Gastroesophageal sphincter (tissue), 4 donors: ENCODE data around the gene TPX2. TPM values are rescaled to one million over a fixed set of nuclear protein-coding genes. Genes with fewer than 3 reads are reported as not detected.

ENCODE experiments used
- ATAC-seq: fragments of 150-250 bp; one replicate; pipeline ENCODE4 v1.9.1; 2016; ENCODE audit warnings: mild to moderate bottlenecking, moderate library complexity
- H3K27ac ChIP-seq, 4 donors: fragments of 200-600 bp; sonication (generic) in 3 of 4; 1 replicate in 3 of 4; 2 replicates in 1 of 4; pipeline ENCODE4 v1.5.1; 2016 to 2019
- H3K27me3 ChIP-seq: fragments of 200-600 bp; sonication (generic); one replicate; pipeline ENCODE4 v1.5.1; 2019
- H3K36me3 ChIP-seq, 2 donors: fragments of 200-600 bp; sonication (generic); one replicate each; pipeline ENCODE4 v1.5.1; 2019; ENCODE audit warnings: control low read depth in 1 of 2
- H3K4me1 ChIP-seq, 3 donors: fragments of 200-600 bp; sonication (generic); 1 replicate in 2 of 3; 2 replicates in 1 of 3; pipeline ENCODE4 v1.5.1; 2016 to 2019; ENCODE audit warnings: control low read depth in 2 of 3
- H3K4me3 ChIP-seq, 2 donors: fragments of 200-600 bp; sonication (generic); one replicate each; pipeline ENCODE4 v1.5.1; 2019; ENCODE audit warnings: mild to moderate bottlenecking in 1 of 2, moderate library complexity in 1 of 2
- H3K9me3 ChIP-seq, 3 donors: fragments of 200-600 bp; sonication (generic); one replicate each; pipeline ENCODE4 v1.5.1; 2017 to 2019; ENCODE audit warnings: control low read depth in 2 of 3
- CTCF ChIP-seq, 4 experiments: fragments of 200-600 bp in 2 of 4; fragments of 450-650 bp in 2 of 4; sonication (generic) in 1 of 4; IDR thresholded peaks; one replicate each; pipeline ENCODE4 v1.5.1; 2017 to 2019; ENCODE audit warnings: antibody characterized with exemption in 4 of 4, mild to moderate bottlenecking in 2 of 4, moderate library complexity in 2 of 4
- EP300 ChIP-seq: sonication (generic); formaldehyde crosslinking; IDR thresholded peaks from one replicate; pipeline ENCODE4 v1.6.1; 2017; ENCODE audit warnings: antibody characterized with exemption, mild to moderate bottlenecking
- POLR2A ChIP-seq, 2 donors: fragments of 450-650 bp; IDR thresholded peaks; one replicate each; pipeline ENCODE4 v1.6.1; 2017; ENCODE audit warnings: antibody characterized with exemption in 2 of 2, mild to moderate bottlenecking in 2 of 2, moderate library complexity in 1 of 2
- POLR2AphosphoS5 ChIP-seq: sonication (generic); formaldehyde crosslinking; IDR thresholded peaks from one replicate; pipeline ENCODE4 v1.6.1; 2017; ENCODE audit warnings: antibody characterized with exemption
- WGBS, 2 donors: methylation state at CpG; one replicate each; pipeline ENCODE4 v1.1.5; 2018; ENCODE audit warnings: low coverage in 1 of 2; 5-methylcytosine and 5-hydroxymethylcytosine counted together
- total RNA-seq, 4 donors: library from RNA; depleted of rRNA; stranded (reverse); fragments of >200 nt; gene quantifications; one replicate each; pipeline ENCODE4 v1.1.0, GENCODE V29; 2016

TPX2 gene
- total RNA-seq, 4 donors from 2014 or later: 0.13 to 1.4 (median 0.74) TPM

- TF ChIP-seq POLR2AphosphoS5 (no peak), CTCF (IDR thresholded peaks at IDR 0.05) (no peak), POLR2A (IDR thresholded peaks at IDR 0.05) (no peak), EP300 (no peak)
- H3K4me1 ChIP-seq: peaks cover 3 to 60% (median 13%) of the 10 kb centered on the region in 3 donors
- H3K27me3 ChIP-seq: no peaks in the 10 kb centered on the region
- no peak overlapping the region for H3K4me3 ChIP-seq
- no peaks in the 10 kb centered on the region for H3K9me3 ChIP-seq
- ATAC-seq: no peak
- H3K27ac ChIP-seq: peak overlapping the region in 3 of 4 donors; percentile 24 to 38 (median 31)
- 80 to 100% methylated on average over 2 to 4 of the region's 4 CpGs for WGBS, 2 donors
- peaks cover 0 to 20% of the 10 kb centered on the region in 2 donors for H3K36me3 ChIP-seq
Observed at GRCh38 chr20:31693987-31694661, 45.0 kb upstream of the TPX2 start.

- no peaks in the 10 kb centered on the region for H3K27me3 ChIP-seq
- peak overlapping the region in 2 of 4 donors; percentile 31 to 38 for H3K27ac ChIP-seq
- TF ChIP-seq POLR2AphosphoS5 (no peak), CTCF (IDR thresholded peaks at IDR 0.05) (no peak), POLR2A (IDR thresholded peaks at IDR 0.05) (no peak), EP300 (no peak)
- peaks cover 9 to 66% (median 20%) of the 10 kb centered on the region in 3 donors for H3K4me1 ChIP-seq
- H3K9me3 ChIP-seq: no peaks in the 10 kb centered on the region
- no peak for ATAC-seq
- peaks cover 0 to 20% of the 10 kb centered on the region in 2 donors for H3K36me3 ChIP-seq
- WGBS, 2 donors: 67 to 87% methylated on average over 1 to 4 of the region's 5 CpGs
- no peak overlapping the region for H3K4me3 ChIP-seq
Observed at GRCh38 chr20:31694842-31695593, 44.1 kb upstream of the TPX2 start.

- Histone ChIP-seq H3K27ac (peak overlapping the region in 3 of 4 donors; percentile 25 to 38 (median 27)), H3K4me3 (no peak overlapping the region), H3K36me3 (peaks cover 0 to 20% of the 10 kb centered on the region in 2 donors), H3K9me3 (no peaks in the 10 kb centered on the region), H3K27me3 (no peaks in the 10 kb centered on the region), H3K4me1 (peaks cover 9 to 73% (median 28%) of the 10 kb centered on the region in 3 donors)
- 81 to 90% methylated on average over 9 to 11 of the region's 12 CpGs for WGBS, 2 donors
- TF ChIP-seq POLR2A (IDR thresholded peaks at IDR 0.05) (no peak), POLR2AphosphoS5 (peak; percentile 41)
- peak; percentile 70 for ATAC-seq
Observed at GRCh38 chr20:31695849-31696804, 43.0 kb upstream of the TPX2 start.

- Histone ChIP-seq H3K27ac (peak overlapping the region in 3 of 4 donors; percentile 63 to 80 (median 72)), H3K4me3 (no peak overlapping the region), H3K36me3 (peaks cover 0 to 15% of the 10 kb centered on the region in 2 donors), H3K27me3 (no peaks in the 10 kb centered on the region), H3K9me3 (no peaks in the 10 kb centered on the region), H3K4me1 (peaks cover 9 to 79% (median 34%) of the 10 kb centered on the region in 3 donors)
- no peak for TF ChIP-seq POLR2A (IDR thresholded peaks at IDR 0.05)
- TF ChIP-seq CTCF (IDR thresholded peaks at IDR 0.05): no peak
- TF ChIP-seq POLR2AphosphoS5: no peak
- ATAC-seq: no peak
- 50 to 91% methylated on average over 1 to 6 of the region's 8 CpGs for WGBS, 2 donors
Observed at GRCh38 chr20:31698243-31698802, 40.8 kb upstream of the TPX2 start.
